Gastrocnemius medialis (tissue), 4 donors: ENCODE measurements around the gene SPIRE1.

ENCODE experiments used
- POLR2A ChIP-seq, 2 donors: fragments of 450-650 bp; IDR thresholded peaks; one replicate each; pipeline ENCODE4 v1.6.1; 2017; ENCODE audit warnings: antibody characterized with exemption in 2 of 2, mild to moderate bottlenecking in 2 of 2, moderate library complexity in 2 of 2
- TF ChIP-seq, protein P1 (sequence below), 5 experiments: fragments of 450-650 bp in 3 of 5; fragments of 200-600 bp in 2 of 5; sonication (generic) in 2 of 5; IDR thresholded peaks in 4 of 5; conservative IDR thresholded peaks in 1 of 5; 1 replicate in 4 of 5; 2 replicates in 1 of 5; pipeline ENCODE4 v1.5.1; 2016 to 2019; ENCODE audit warnings: antibody characterized with exemption in 5 of 5, mild to moderate bottlenecking in 3 of 5, moderate library complexity in 3 of 5

DNA sequence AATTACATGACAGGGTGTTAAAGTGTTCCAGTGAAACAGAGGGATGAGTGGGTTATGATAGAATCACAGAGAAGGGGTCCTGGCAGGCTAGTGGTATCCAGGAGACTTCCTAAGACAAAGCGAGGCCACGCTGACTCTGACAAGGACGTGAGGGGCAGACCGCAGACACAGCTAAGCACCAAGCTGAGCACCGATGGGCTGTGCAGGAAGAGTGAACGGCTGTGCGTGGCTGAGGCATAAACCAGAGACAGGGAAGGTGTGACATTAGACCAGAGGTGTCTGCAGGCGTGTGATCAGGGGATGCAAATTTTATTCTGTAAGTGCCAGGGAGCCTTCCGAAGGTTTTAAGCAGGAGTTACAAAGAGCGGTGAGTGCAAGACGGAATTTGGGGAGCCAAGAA lies 180.3 kb downstream of the SPIRE1 start:
- TF ChIP-seq, protein P1, sequence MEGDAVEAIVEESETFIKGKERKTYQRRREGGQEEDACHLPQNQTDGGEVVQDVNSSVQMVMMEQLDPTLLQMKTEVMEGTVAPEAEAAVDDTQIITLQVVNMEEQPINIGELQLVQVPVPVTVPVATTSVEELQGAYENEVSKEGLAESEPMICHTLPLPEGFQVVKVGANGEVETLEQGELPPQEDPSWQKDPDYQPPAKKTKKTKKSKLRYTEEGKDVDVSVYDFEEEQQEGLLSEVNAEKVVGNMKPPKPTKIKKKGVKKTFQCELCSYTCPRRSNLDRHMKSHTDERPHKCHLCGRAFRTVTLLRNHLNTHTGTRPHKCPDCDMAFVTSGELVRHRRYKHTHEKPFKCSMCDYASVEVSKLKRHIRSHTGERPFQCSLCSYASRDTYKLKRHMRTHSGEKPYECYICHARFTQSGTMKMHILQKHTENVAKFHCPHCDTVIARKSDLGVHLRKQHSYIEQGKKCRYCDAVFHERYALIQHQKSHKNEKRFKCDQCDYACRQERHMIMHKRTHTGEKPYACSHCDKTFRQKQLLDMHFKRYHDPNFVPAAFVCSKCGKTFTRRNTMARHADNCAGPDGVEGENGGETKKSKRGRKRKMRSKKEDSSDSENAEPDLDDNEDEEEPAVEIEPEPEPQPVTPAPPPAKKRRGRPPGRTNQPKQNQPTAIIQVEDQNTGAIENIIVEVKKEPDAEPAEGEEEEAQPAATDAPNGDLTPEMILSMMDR (IDR thresholded peaks at IDR 0.05 in 4 of 5, conservative IDR thresholded peaks at IDR 0.05 in 1 of 5), result no peak
- no peak for TF ChIP-seq POLR2A (IDR thresholded peaks at IDR 0.05)
